Endodermal cell (in vitro differentiated cells): Measurements from ENCODE around the gene KCP. TPM values are rescaled to one million over a fixed set of nuclear protein-coding genes. Genes with fewer than 3 reads are reported as not detected.

Source experiments
- DNase-seq: peaks from one replicate; pipeline ENCODE4 v3.0.0-alpha.2; 2017
- H3K27ac ChIP-seq: 2 replicates; pipeline ENCODE4 v1.5.1; 2013; ENCODE audit warnings: mild to moderate bottlenecking, low read depth, low read length, moderate library complexity
- H3K27me3 ChIP-seq: 2 replicates; pipeline ENCODE4 v1.6.1; 2013; ENCODE audit warnings: mild to moderate bottlenecking, low read length, moderate library complexity; ENCODE audit not compliant: insufficient read depth, control insufficient read depth, poor library complexity, severe bottlenecking
- H3K36me3 ChIP-seq: 2 replicates; pipeline ENCODE4 v1.7.0; 2013; ENCODE audit warnings: mild to moderate bottlenecking, low read length, moderate library complexity; ENCODE audit not compliant: control insufficient read depth, insufficient read depth
- H3K4me1 ChIP-seq: one replicate; pipeline ENCODE4 v1.7.0; 2013; ENCODE audit warnings: low read length; ENCODE audit not compliant: control insufficient read depth, insufficient read depth
- H3K4me3 ChIP-seq: 2 replicates; pipeline ENCODE4 v1.5.1; 2013; ENCODE audit warnings: mild to moderate bottlenecking, low read length, moderate library complexity
- H3K9ac ChIP-seq: 2 replicates; pipeline ENCODE4 v1.6.1; 2013; ENCODE audit warnings: mild to moderate bottlenecking, low read length, moderate library complexity; ENCODE audit not compliant: poor library complexity, severe bottlenecking; ENCODE audit errors: extremely low read depth
- H3K9me3 ChIP-seq: 2 replicates; pipeline ENCODE4 v1.6.1; 2013; ENCODE audit warnings: mild to moderate bottlenecking, low read length, moderate library complexity; ENCODE audit not compliant: control insufficient read depth
- H3K27ac Mint-ChIP-seq: 2 replicates; pipeline ENCODE4 v1.8.0; 2020; ENCODE audit warnings: mixed read lengths
- H3K27me3 Mint-ChIP-seq: 2 replicates; pipeline ENCODE4 v1.8.0; 2021; ENCODE audit warnings: mild to moderate bottlenecking, mixed read lengths; ENCODE audit not compliant: insufficient read depth
- H3K36me3 Mint-ChIP-seq: 2 replicates; pipeline ENCODE4 v1.8.0; 2020; ENCODE audit warnings: low read depth, mixed read lengths
- H3K4me1 Mint-ChIP-seq: 2 replicates; pipeline ENCODE4 v1.8.0; 2020; ENCODE audit warnings: mixed read lengths
- H3K4me3 Mint-ChIP-seq: 2 replicates; pipeline ENCODE4 v1.8.0; 2020; ENCODE audit warnings: mild to moderate bottlenecking, moderate library complexity, mixed read lengths
- H3K9me3 Mint-ChIP-seq: 2 replicates; pipeline ENCODE4 v1.8.0; 2020; ENCODE audit warnings: mild to moderate bottlenecking, mixed read lengths
- WGBS, 2 experiments: methylation state at CpG; one replicate each; pipeline versions ENCODE4 v1.1.5 to v1.1.7; 2013; ENCODE audit warnings: missing lambda C conversion rate in 2 of 2, mixed read lengths in 1 of 2; ENCODE audit not compliant: insufficient coverage in 1 of 2, insufficient read length in 1 of 2; 5-methylcytosine and 5-hydroxymethylcytosine counted together
- total RNA-seq, 2 donors: library from RNA; stranded (reverse); fragmentation: NEBNext Ultra II Directional in 1 of 2; extraction: Animal tissue kit (Norgen Biotek cat#: 25700) in 1 of 2; gene quantifications; 2 replicates in 1 of 2; 3 replicates in 1 of 2; pipeline ENCODE4 v1.2.1, GENCODE V29; 2021
- TF ChIP-seq, protein P1 (sequence below): fragments of 200-600 bp; sonication (generic); conservative IDR thresholded peaks from 2 replicates; pipeline ENCODE4 v1.5.0; 2021; ENCODE audit warnings: antibody characterized with exemption, mild to moderate bottlenecking

The KCP gene
- total RNA-seq, 2 donors from 2014 or later: 21.1 to 33.3 TPM

GRCh38 chr7:128904381-128905197 lies 5.9 kb downstream of the KCP start:
- Mint-ChIP-seq H3K4me1 (peaks cover 5% of the 10 kb centered on the region), H3K4me3 (no peak overlapping the region), H3K36me3 (peaks cover 49% of the 10 kb centered on the region), H3K27me3 (peaks cover 5% of the 10 kb centered on the region), H3K9me3 (peaks cover 11% of the 10 kb centered on the region), H3K27ac (peak overlapping the region; percentile 17)
- Histone ChIP-seq H3K4me1 (no peaks in the 10 kb centered on the region), H3K4me3 (no peak overlapping the region), H3K27me3 (no peaks in the 10 kb centered on the region), H3K27ac (no peak overlapping the region), H3K36me3 (peaks cover 27% of the 10 kb centered on the region), H3K9ac (no peak overlapping the region), H3K9me3 (peaks cover 12% of the 10 kb centered on the region)
- DNase-seq: peak; percentile 60
- TF ChIP-seq, protein P1, sequence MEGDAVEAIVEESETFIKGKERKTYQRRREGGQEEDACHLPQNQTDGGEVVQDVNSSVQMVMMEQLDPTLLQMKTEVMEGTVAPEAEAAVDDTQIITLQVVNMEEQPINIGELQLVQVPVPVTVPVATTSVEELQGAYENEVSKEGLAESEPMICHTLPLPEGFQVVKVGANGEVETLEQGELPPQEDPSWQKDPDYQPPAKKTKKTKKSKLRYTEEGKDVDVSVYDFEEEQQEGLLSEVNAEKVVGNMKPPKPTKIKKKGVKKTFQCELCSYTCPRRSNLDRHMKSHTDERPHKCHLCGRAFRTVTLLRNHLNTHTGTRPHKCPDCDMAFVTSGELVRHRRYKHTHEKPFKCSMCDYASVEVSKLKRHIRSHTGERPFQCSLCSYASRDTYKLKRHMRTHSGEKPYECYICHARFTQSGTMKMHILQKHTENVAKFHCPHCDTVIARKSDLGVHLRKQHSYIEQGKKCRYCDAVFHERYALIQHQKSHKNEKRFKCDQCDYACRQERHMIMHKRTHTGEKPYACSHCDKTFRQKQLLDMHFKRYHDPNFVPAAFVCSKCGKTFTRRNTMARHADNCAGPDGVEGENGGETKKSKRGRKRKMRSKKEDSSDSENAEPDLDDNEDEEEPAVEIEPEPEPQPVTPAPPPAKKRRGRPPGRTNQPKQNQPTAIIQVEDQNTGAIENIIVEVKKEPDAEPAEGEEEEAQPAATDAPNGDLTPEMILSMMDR: peak; percentile 77
- 58 to 71% methylated on average over 2 to 6 of the region's 8 CpGs for WGBS, 2 experiments

DNA sequence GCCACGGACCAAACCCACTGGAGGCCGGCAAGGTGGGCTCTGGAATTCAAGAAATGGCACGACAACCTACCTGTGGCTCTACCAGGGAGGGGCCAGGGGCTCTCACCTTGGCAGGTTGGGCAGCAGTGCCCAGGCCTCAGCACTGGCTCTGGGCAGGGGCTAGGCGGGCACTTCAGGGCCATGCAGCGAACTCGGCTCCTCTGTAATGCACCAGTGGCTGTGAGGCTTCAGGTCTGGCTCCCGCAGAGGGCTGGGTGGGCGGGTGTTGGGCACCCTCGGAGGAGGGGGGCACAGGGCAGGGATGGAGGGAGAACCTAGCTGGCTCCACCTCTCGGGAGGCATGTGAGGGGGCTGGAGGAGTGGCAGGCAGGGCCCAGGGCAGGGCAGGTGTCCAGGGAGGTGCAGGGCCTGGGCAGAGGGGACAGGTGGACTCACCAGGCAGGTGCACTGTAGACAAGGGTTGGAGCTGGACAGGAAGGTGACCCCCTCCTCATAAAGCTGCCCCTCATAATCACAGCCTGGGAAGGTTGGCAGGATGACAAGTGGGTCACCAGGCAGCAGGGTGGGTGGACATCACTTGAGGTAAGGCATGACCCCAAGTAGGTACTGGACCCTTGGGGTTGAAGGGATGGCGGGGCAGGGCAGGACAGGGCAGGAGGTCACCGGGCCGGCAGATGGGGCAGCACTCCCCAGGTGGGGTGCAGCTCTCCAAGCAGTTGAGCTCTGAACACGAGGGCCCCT lies 6.7 kb downstream of the KCP start:
- Mint-ChIP-seq H3K36me3 (peaks cover 54% of the 10 kb centered on the region), H3K4me1 (no peaks in the 10 kb centered on the region), H3K27me3 (no peaks in the 10 kb centered on the region), H3K27ac (no peak overlapping the region), H3K9me3 (peaks cover 16% of the 10 kb centered on the region), H3K4me3 (no peak overlapping the region)
- no peak for DNase-seq
- Histone ChIP-seq H3K9me3 (peaks cover 20% of the 10 kb centered on the region), H3K9ac (no peak overlapping the region), H3K36me3 (peaks cover 32% of the 10 kb centered on the region), H3K27me3 (no peaks in the 10 kb centered on the region), H3K4me1 (no peaks in the 10 kb centered on the region), H3K4me3 (no peak overlapping the region), H3K27ac (no peak overlapping the region)
- whole genome bisulfite sequencing, 2 experiments: 88 to 89% methylated on average over 7 to 14 of the region's 14 CpGs
- TF ChIP-seq, protein P1: no peak

- 89 to 92% methylated on average over 10 to 12 of the region's 12 CpGs for WGBS, 2 experiments
- TF ChIP-seq, protein P1: no peak
- H3K27ac Mint-ChIP-seq: no peak overlapping the region
- H3K4me1 ChIP-seq: no peaks in the 10 kb centered on the region
- peaks cover 59% of the 10 kb centered on the region for H3K36me3 Mint-ChIP-seq
- no peaks in the 10 kb centered on the region for H3K4me1 Mint-ChIP-seq
- H3K27ac ChIP-seq: no peak overlapping the region
- H3K4me3 Mint-ChIP-seq: no peak overlapping the region
- H3K27me3 Mint-ChIP-seq: no peaks in the 10 kb centered on the region
- H3K27me3 ChIP-seq: no peaks in the 10 kb centered on the region
- no peak for DNase-seq
- H3K9me3 ChIP-seq: peaks cover 26% of the 10 kb centered on the region
- no peak overlapping the region for H3K4me3 ChIP-seq
- no peak overlapping the region for H3K9ac ChIP-seq
- H3K9me3 Mint-ChIP-seq: peaks cover 21% of the 10 kb centered on the region
- peaks cover 37% of the 10 kb centered on the region for H3K36me3 ChIP-seq
These were observed 7.5 kb downstream of the KCP start for GRCh38 chr7:128902761-128903585.
